IMR-90 (cell line): ENCODE data around the gene CEP104. TPM values are rescaled to one million over a fixed set of nuclear protein-coding genes. Genes with fewer than 3 reads are reported as not detected.

Source experiments
- ATAC-seq: fragments of 200-7000 bp; cut with Tn5 transposase; 2 replicates; pipeline ENCODE4 v1.9.1; 2020; ENCODE audit warnings: low read depth, mild to moderate bottlenecking, moderate library complexity
- BruUV-seq: library from RNA; stranded (reverse); fragments of 400-500 nt; replicated peaks from 2 replicates; lab custom pipeline; 2021; lab: Mats Ljungman, UMichigan
- CTCF ChIA-PET: fragments of 300-600 bp; formaldehyde crosslinking; extraction: SDS; loops from one replicate; lab custom pipeline; 2021; ENCODE audit warnings: antibody characterized with exemption; lab: Yijun Ruan, JAX
- POLR2A ChIA-PET: fragments of 300-600 bp; sonication (Branson Sonifier 250); formaldehyde crosslinking; loops from one replicate; lab custom pipeline; 2022; ENCODE audit warnings: antibody characterized with exemption; ENCODE audit not compliant: unreplicated experiment; lab: Charles Lee
- DNase-seq: peaks from one replicate; pipeline ENCODE4 v3.0.0; 2013
- H2AFZ ChIP-seq: replicated peaks from 2 replicates; pipeline ENCODE3; 2013; ENCODE audit warnings: low read length, mild to moderate bottlenecking; ENCODE audit not compliant: poor library complexity
- H2AK5ac ChIP-seq: 2 replicates; pipeline ENCODE4 v1.6.1; 2013; ENCODE audit warnings: low read depth, low read length, inconsistent platforms
- H2AK9ac ChIP-seq: replicated peaks from 2 replicates; pipeline ENCODE3; 2013; ENCODE audit warnings: mild to moderate bottlenecking, low read depth, low read length, moderate library complexity; ENCODE audit not compliant: poor library complexity
- H2BK120ac ChIP-seq: 2 replicates; pipeline ENCODE4 v1.6.1; 2013; ENCODE audit warnings: low read depth, low read length, inconsistent platforms
- H2BK15ac ChIP-seq: 3 replicates; pipeline ENCODE4 v1.6.1; 2013; ENCODE audit warnings: low read depth, low read length, inconsistent platforms
- H2BK20ac ChIP-seq: 2 replicates; pipeline ENCODE4 v1.6.1; 2013; ENCODE audit warnings: low read depth, mild to moderate bottlenecking, inconsistent platforms, low read length, moderate library complexity
- H2BK5ac ChIP-seq: 2 replicates; pipeline ENCODE4 v1.6.1; 2013; ENCODE audit warnings: mild to moderate bottlenecking, low read depth, low read length, inconsistent platforms; ENCODE audit not compliant: poor library complexity, severe bottlenecking
- H3K14ac ChIP-seq: replicated peaks from 2 replicates; pipeline ENCODE4 v1.6.1; 2013; ENCODE audit warnings: low read depth, low read length, inconsistent platforms
- H3K18ac ChIP-seq: 2 replicates; pipeline ENCODE4 v1.6.1; 2013; ENCODE audit warnings: low read depth, low read length, control low read depth
- H3K23ac ChIP-seq: 2 replicates; pipeline ENCODE4 v1.6.1; 2013; ENCODE audit warnings: low read depth, low read length, inconsistent platforms
- H3K27ac ChIP-seq: 2 replicates; pipeline ENCODE4 v1.5.1; 2013; ENCODE audit warnings: mild to moderate bottlenecking, control low read depth, low read length; ENCODE audit not compliant: insufficient read depth
- H3K27me3 ChIP-seq: 2 replicates; pipeline ENCODE4 v1.6.1; 2013; ENCODE audit warnings: low read length; ENCODE audit not compliant: control insufficient read depth, insufficient read depth
- H3K36me3 ChIP-seq: 2 replicates; pipeline ENCODE4 v1.6.1; 2013; ENCODE audit warnings: low read length, mixed read lengths; ENCODE audit not compliant: control insufficient read depth, insufficient read depth
- H3K4ac ChIP-seq: 2 replicates; pipeline ENCODE4 v1.6.1; 2013; ENCODE audit warnings: low read depth, low read length, inconsistent platforms
- H3K4me1 ChIP-seq: 2 replicates; pipeline ENCODE4 v1.6.1; 2013; ENCODE audit warnings: low read length, mixed read lengths; ENCODE audit not compliant: control insufficient read depth, insufficient read depth
- H3K4me2 ChIP-seq: 2 replicates; pipeline ENCODE4 v1.6.1; 2013; ENCODE audit warnings: low read depth, mild to moderate bottlenecking, control low read depth, low read length, moderate library complexity
- H3K4me3 ChIP-seq: 2 replicates; pipeline ENCODE4 v1.5.1; 2013; ENCODE audit warnings: low read depth, mild to moderate bottlenecking, control low read depth, low read length, moderate library complexity; ENCODE audit not compliant: insufficient read depth
- H3K56ac ChIP-seq: 2 replicates; pipeline ENCODE4 v1.6.1; 2013; ENCODE audit warnings: low read length, inconsistent platforms; ENCODE audit not compliant: insufficient read depth; ENCODE audit errors: extremely low read depth
- H3K79me1 ChIP-seq, 2 experiments: 2 replicates each; pipeline ENCODE4 v1.6.1; 2013; ENCODE audit warnings: low read length in 2 of 2, inconsistent platforms in 1 of 2, low read depth in 1 of 2
- H3K9ac ChIP-seq: 2 replicates; pipeline ENCODE4 v1.6.1; 2013; ENCODE audit warnings: low read depth, low read length, control low read depth
- H3K9me1 ChIP-seq: 2 replicates; pipeline ENCODE4 v1.6.1; 2013; ENCODE audit warnings: low read length, inconsistent platforms; ENCODE audit not compliant: insufficient read depth
- H3K9me3 ChIP-seq: 2 replicates; pipeline ENCODE4 v1.6.1; 2013; ENCODE audit warnings: low read length; ENCODE audit not compliant: control insufficient read depth, insufficient read depth
- H4K20me1 ChIP-seq: 2 replicates; pipeline ENCODE4 v1.6.1; 2013; ENCODE audit warnings: low read length, inconsistent platforms; ENCODE audit not compliant: insufficient read depth
- H4K5ac ChIP-seq: 2 replicates; pipeline ENCODE4 v1.6.1; 2013; ENCODE audit warnings: mild to moderate bottlenecking, low read depth, low read length, control low read depth
- H4K8ac ChIP-seq, 2 experiments: 2 replicates each; pipeline ENCODE4 v1.6.1; 2013; ENCODE audit warnings: low read depth in 2 of 2, low read length in 2 of 2, control low read depth in 1 of 2, inconsistent platforms in 1 of 2
- H4K91ac ChIP-seq: 2 replicates; pipeline ENCODE4 v1.6.1; 2013; ENCODE audit warnings: low read depth, low read length, inconsistent platforms; ENCODE audit not compliant: insufficient read depth
- BHLHE40 ChIP-seq: fragments of 150-350 bp; IDR thresholded peaks from 2 replicates; pipeline ENCODE4 v1.6.1; 2016; ENCODE audit warnings: mild to moderate bottlenecking, low read depth, low read length
- CEBPB ChIP-seq: IDR thresholded peaks from 2 replicates; pipeline ENCODE4 v1.6.1; 2012; ENCODE audit warnings: low read depth, low read length, improper control_type of control experiment
- ELK1 ChIP-seq: fragments of 150-350 bp; IDR thresholded peaks from 2 replicates; pipeline ENCODE4 v1.6.1; 2016; ENCODE audit warnings: low read depth, mild to moderate bottlenecking, low read length, moderate library complexity, borderline replicate concordance
- MAFK ChIP-seq: IDR thresholded peaks from 2 replicates; pipeline ENCODE4 v1.6.1; 2012; ENCODE audit warnings: low read depth, low read length, improper control_type of control experiment
- MAZ ChIP-seq: IDR thresholded peaks from 2 replicates; pipeline ENCODE4 v1.6.1; 2012; ENCODE audit warnings: low read depth, mild to moderate bottlenecking, low read length, improper control_type of control experiment, moderate library complexity, borderline replicate concordance
- MXI1 ChIP-seq: IDR thresholded peaks from 2 replicates; pipeline ENCODE4 v1.6.1; 2012; ENCODE audit warnings: low read depth, mild to moderate bottlenecking, low read length, moderate library complexity, borderline replicate concordance
- POLR2A ChIP-seq: IDR thresholded peaks from 2 replicates; pipeline ENCODE4 v1.6.1; 2012; ENCODE audit warnings: mild to moderate bottlenecking, low read depth, low read length
- SMC3 ChIP-seq: fragments of 150-350 bp; IDR thresholded peaks from 2 replicates; pipeline ENCODE4 v1.6.1; 2016; ENCODE audit warnings: low read depth, mild to moderate bottlenecking, antibody characterized with exemption, low read length, moderate library complexity
- WGBS, 2 experiments: methylation state at CpG; one replicate each; pipeline versions ENCODE4 v1.1.5 to v1.1.7; 2013; ENCODE audit warnings: missing lambda C conversion rate in 2 of 2; ENCODE audit not compliant: insufficient read length in 1 of 2; ENCODE audit errors: extremely low coverage in 2 of 2; 5-methylcytosine and 5-hydroxymethylcytosine counted together
- dilution Hi-C: fragments of 300-500 bp; cut with HindIII; formaldehyde crosslinking; loops from one replicate; pipeline ENCODE4 v1.14.3; 2018; ENCODE audit warnings: low sequenced_read_pairs; ENCODE audit not compliant: unreplicated experiment
- in situ Hi-C: fragments of 300-500 bp; cut with MboI; formaldehyde crosslinking; loops from 3 replicates; pipeline ENCODE4 v1.14.3; 2019; ENCODE audit warnings: low sequenced_read_pairs, inconsistent platforms, mixed read lengths
- intact Hi-C: fragments of 100-400 bp; cut with micrococcal nuclease; formaldehyde crosslinking; loops from 2 replicates; pipeline ENCODE4 v1.10.0; 2022
- polyA plus RNA-seq, 3 experiments: library from polyadenylated mRNA; depleted of rRNA; stranded (reverse); fragments of >200 nt; gene quantifications; 2 replicates each; pipeline ENCODE4 v1.2.3, GENCODE V29; 2012; ENCODE audit warnings: low replicate concordance in 1 of 3
- total RNA-seq: library from RNA; depleted of rRNA; stranded (reverse); fragments of >200 nt; gene quantifications from 2 replicates; pipeline ENCODE4 v1.2.3, GENCODE V29; 2012
- TF ChIP-seq, protein P1 (sequence below): fragments of 150-350 bp; IDR thresholded peaks from 2 replicates; pipeline ENCODE4 v1.6.1; 2017; ENCODE audit warnings: mild to moderate bottlenecking, antibody characterized with exemption, low read length, low read depth

Gene CEP104
- total and polyA plus RNA-seq, 2 of the 4 experiments (the other 2 are of a cell fraction) = 14.3 to 17.5 TPM

DNA sequence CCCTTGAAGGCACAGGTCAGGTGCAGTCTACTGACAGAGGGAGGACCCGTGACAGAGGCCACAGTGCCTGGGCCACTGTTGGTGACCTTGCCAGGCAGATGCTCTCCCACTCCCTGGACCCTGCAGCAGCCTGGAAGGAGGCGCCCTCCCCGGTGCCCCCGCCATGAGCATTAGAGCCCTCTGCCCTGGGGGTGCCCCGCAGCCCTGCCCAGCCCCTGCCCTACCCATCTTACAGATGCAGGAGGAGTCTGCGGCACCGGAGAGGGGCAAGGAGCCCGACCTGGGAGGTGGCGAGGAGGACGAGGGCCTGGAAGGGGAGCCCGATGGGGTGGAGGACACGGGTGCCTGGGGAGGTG is 94.2 kb downstream of the CEP104 start:
- no peak overlapping the region for H3K14ac ChIP-seq
- no peak overlapping the region for H3K18ac ChIP-seq
- H3K4me2 ChIP-seq = no peak overlapping the region
- H2BK15ac ChIP-seq = no peak overlapping the region
- H4K8ac ChIP-seq = no peak overlapping the region
- ATAC-seq (no peak), DNase-seq (no peak)
- no peak overlapping the region for H3K4ac ChIP-seq
- no peaks in the 10 kb centered on the region for H3K9me1 ChIP-seq
- H3K4me1 ChIP-seq = no peaks in the 10 kb centered on the region
- H3K79me1 ChIP-seq = no peaks in the 10 kb centered on the region
- H3K9me3 ChIP-seq = peaks cover 2% of the 10 kb centered on the region
- H3K9ac ChIP-seq = no peak overlapping the region
- peaks cover 24% of the 10 kb centered on the region for H3K27me3 ChIP-seq
- in situ Hi-C loops = no loop called here
- H4K20me1 ChIP-seq = no peaks in the 10 kb centered on the region
- H2BK120ac ChIP-seq = no peak overlapping the region
- no peak overlapping the region for H3K56ac ChIP-seq
- WGBS, 2 experiments = 70% methylated on average over 2 of the region's 12 CpGs; no CpG with 5 or more reads in 1 of the 2 experiments
- no peak overlapping the region for H2AK9ac ChIP-seq
- H3K27ac ChIP-seq = no peak overlapping the region
- H3K36me3 ChIP-seq = no peaks in the 10 kb centered on the region
- H3K23ac ChIP-seq = no peak overlapping the region
- no peak overlapping the region for H2BK20ac ChIP-seq
- no peak overlapping the region for H4K5ac ChIP-seq
- H4K91ac ChIP-seq = no peak overlapping the region
- no peak overlapping the region for H2BK5ac ChIP-seq
- no peak overlapping the region for H2AK5ac ChIP-seq
- intact Hi-C loops = no loop called here
- no peak overlapping the region for H3K4me3 ChIP-seq
- dilution Hi-C loops = no loop called here
- BruUV-seq = no TSS peak
- H2AFZ ChIP-seq = peak overlapping the region; percentile 39
- ChIA-PET POLR2A (no interaction called here), CTCF (no interaction called here)
- TF ChIP-seq MAZ (no peak), MAFK (no peak), MXI1 (no peak), ELK1 (no peak), POLR2A (no peak), CEBPB (no peak), SMC3 (no peak), BHLHE40 (no peak)
- TF ChIP-seq, protein P1, sequence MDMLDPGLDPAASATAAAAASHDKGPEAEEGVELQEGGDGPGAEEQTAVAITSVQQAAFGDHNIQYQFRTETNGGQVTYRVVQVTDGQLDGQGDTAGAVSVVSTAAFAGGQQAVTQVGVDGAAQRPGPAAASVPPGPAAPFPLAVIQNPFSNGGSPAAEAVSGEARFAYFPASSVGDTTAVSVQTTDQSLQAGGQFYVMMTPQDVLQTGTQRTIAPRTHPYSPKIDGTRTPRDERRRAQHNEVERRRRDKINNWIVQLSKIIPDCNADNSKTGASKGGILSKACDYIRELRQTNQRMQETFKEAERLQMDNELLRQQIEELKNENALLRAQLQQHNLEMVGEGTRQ = no peak
